Right hindlimb (tissue), 1 donor: ENCODE measurements around the gene SUPT6H.

Experiments used
- DNase-seq: peaks from one replicate; pipeline ENCODE4 v3.0.0-alpha.2; 2018

The SUPT6H gene

GRCh38 chr17:28751600-28752366 is 89.8 kb downstream of the SUPT6H start:
- no peak for DNase-seq
